Activated CD4-positive, alpha-beta T cell treated with anti-CD3 and anti-CD28 coated beads for 36 hours (primary cell): ENCODE results near the gene CNGB1. TPM values are rescaled to one million over a fixed set of nuclear protein-coding genes. Genes with fewer than 3 reads are reported as not detected.

ENCODE experiments used
- ATAC-seq: fragments of 200-7000 bp; cut with Tn5 transposase; one replicate; pipeline ENCODE4 v1.10.0; 2021; ENCODE audit warnings: mild to moderate bottlenecking, moderate library complexity
- CTCF ChIA-PET: fragments of 350-600 bp; sonication (Branson Sonifier 250); formaldehyde crosslinking; loops from one replicate; lab custom pipeline; 2021; ENCODE audit warnings: antibody characterized with exemption; lab: Charles Lee
- POLR2A ChIA-PET: fragments of 350-600 bp; sonication (Branson Sonifier 250); formaldehyde crosslinking; loops from one replicate; lab custom pipeline; 2021; ENCODE audit warnings: antibody characterized with exemption, inconsistent platforms; lab: Charles Lee
- DNase-seq: peaks from one replicate; pipeline ENCODE4 v3.0.0-alpha.2; 2020
- H3K27ac Mint-ChIP-seq: one replicate; pipeline ENCODE4 v1.8.0; 2021; ENCODE audit warnings: mixed read lengths
- H3K27me3 Mint-ChIP-seq: one replicate; pipeline ENCODE4 v1.8.0; 2021; ENCODE audit warnings: mixed read lengths
- H3K36me3 Mint-ChIP-seq: one replicate; pipeline ENCODE4 v1.8.0; 2021; ENCODE audit warnings: low read depth, mixed read lengths
- H3K4me1 Mint-ChIP-seq: one replicate; pipeline ENCODE4 v1.8.0; 2021; ENCODE audit warnings: mixed read lengths
- H3K4me3 Mint-ChIP-seq: one replicate; pipeline ENCODE4 v1.8.0; 2021; ENCODE audit warnings: mild to moderate bottlenecking, moderate library complexity, mixed read lengths
- H3K9me3 Mint-ChIP-seq: one replicate; pipeline ENCODE4 v1.8.0; 2021; ENCODE audit warnings: low read depth, mixed read lengths
- intact Hi-C, 2 experiments: fragments of 100-400 bp; cut with DNase I in 1 of 2; cut with micrococcal nuclease in 1 of 2; formaldehyde crosslinking; loops; one replicate each; pipeline versions ENCODE4 v1.14.2 to v1.15.1; 2022 to 2024; cut with DNase I, micrococcal nuclease
- total RNA-seq, 2 experiments: library from RNA; stranded (reverse); gene quantifications; one replicate each; pipeline ENCODE4 v1.2.3, GENCODE V29; 2021

Gene CNGB1
- total RNA-seq, 2 experiments from 2014 or later = not detected

GRCh38 chr16:57997528-57998265 is 26.8 kb upstream of the CNGB1 start:
- no peak for DNase-seq
- ChIA-PET CTCF (interaction anchor here (1.0 to 1.9 kb wide), 3 partner anchors 11 to 238 kb away, joined by 3 to 9 read pairs (median 3); no protein-coding TSS in a partner anchor), POLR2A (no interaction called here)
- intact Hi-C loops = loop anchor here in 1 of 2 experiments (5.0 to 10.0 kb wide), 2 partner anchors 193 to 420 kb away; partner anchors contain the start of gene KIFC3
- Mint-ChIP-seq H3K27me3 (no peaks in the 10 kb centered on the region), H3K4me1 (peaks cover 51% of the 10 kb centered on the region), H3K4me3 (peak overlapping the region; percentile 74), H3K36me3 (peaks cover 13% of the 10 kb centered on the region), H3K27ac (peak overlapping the region; percentile 47), H3K9me3 (no peaks in the 10 kb centered on the region)
- ATAC-seq = no peak

GRCh38 chr16:57997176-57997527 is 26.2 kb upstream of the CNGB1 start:
- intact Hi-C loops = loop anchor here in 1 of 2 experiments (5.0 to 10.0 kb wide), 2 partner anchors 192 to 420 kb away; partner anchors contain the start of gene KIFC3
- Mint-ChIP-seq H3K9me3 (no peaks in the 10 kb centered on the region), H3K36me3 (peaks cover 11% of the 10 kb centered on the region), H3K27me3 (no peaks in the 10 kb centered on the region), H3K4me1 (peaks cover 46% of the 10 kb centered on the region), H3K27ac (no peak overlapping the region), H3K4me3 (no peak overlapping the region)
- DNase-seq (no peak), ATAC-seq (no peak)
- ChIA-PET CTCF (interaction anchor here (1.0 kb wide), 2 partner anchors 10 to 237 kb away, joined by 3 read pairs; no protein-coding TSS in a partner anchor), POLR2A (no interaction called here)

GRCh38 chr16:57996406-57997175 is 25.7 kb upstream of the CNGB1 start:
- peaks cover 11% of the 10 kb centered on the region for H3K36me3 Mint-ChIP-seq

GRCh38 chr16:57995721-57996405 is 24.9 kb upstream of the CNGB1 start:
- no peak for DNase-seq
- Mint-ChIP-seq H3K36me3 (peaks cover 11% of the 10 kb centered on the region), H3K4me1 (peaks cover 38% of the 10 kb centered on the region), H3K9me3 (no peaks in the 10 kb centered on the region), H3K27me3 (no peaks in the 10 kb centered on the region), H3K4me3 (no peak overlapping the region), H3K27ac (no peak overlapping the region)
- intact Hi-C loops = loop anchor here in 1 of 2 experiments (5.0 to 10.0 kb wide), 2 partner anchors 191 to 419 kb away; partner anchors contain the start of gene KIFC3
- no peak for ATAC-seq
- POLR2A ChIA-PET = no interaction called here
- CTCF ChIA-PET = interaction anchor here (0.6 to 1.2 kb wide), 3 partner anchors 9 to 395 kb away, joined by 3 to 4 read pairs (median 3); no protein-coding TSS in a partner anchor

More at GRCh38 chr16:57996406-57997175, 25.7 kb upstream of the CNGB1 start:
- ChIA-PET POLR2A (no interaction called here), CTCF (interaction anchor here (0.6 to 1.2 kb wide), 3 partner anchors 9 to 237 kb away, joined by 3 to 4 read pairs (median 3); no protein-coding TSS in a partner anchor)
- H3K4me1 Mint-ChIP-seq = peaks cover 40% of the 10 kb centered on the region
- no peak for ATAC-seq
- no peaks in the 10 kb centered on the region for H3K9me3 Mint-ChIP-seq
- no peak overlapping the region for H3K4me3 Mint-ChIP-seq
- no peak for DNase-seq
- intact Hi-C loops = loop anchor here in 1 of 2 experiments (5.0 to 10.0 kb wide), 2 partner anchors 192 to 419 kb away; partner anchors contain the start of gene KIFC3
- H3K27me3 Mint-ChIP-seq = no peaks in the 10 kb centered on the region
- H3K27ac Mint-ChIP-seq = no peak overlapping the region

GRCh38 chr16:57994778-57995177 is 23.9 kb upstream of the CNGB1 start:
- intact Hi-C loops = loop anchor here in 1 of 2 experiments (5.0 to 10.0 kb wide), 2 partner anchors 190 to 417 kb away; partner anchors contain the start of gene KIFC3

GRCh38 chr16:57994361-57994760 is 23.4 kb upstream of the CNGB1 start:
- ChIA-PET CTCF (interaction anchor here (0.5 to 0.7 kb wide), 3 partner anchors 133 to 607 kb away, joined by 3 to 4 read pairs (median 3); no protein-coding TSS in a partner anchor), POLR2A (no interaction called here)
- intact Hi-C loops = loop anchor here in 1 of 2 experiments (10.0 kb wide), 1 partner anchor 190 kb away; the partner anchor contains the start of gene KIFC3
- H3K9me3 Mint-ChIP-seq = no peaks in the 10 kb centered on the region
- ATAC-seq (no peak), DNase-seq (no peak)
- H3K36me3 Mint-ChIP-seq = peaks cover 11% of the 10 kb centered on the region
- H3K4me3 Mint-ChIP-seq = no peak overlapping the region
- peaks cover 38% of the 10 kb centered on the region for H3K4me1 Mint-ChIP-seq
- H3K27ac Mint-ChIP-seq = no peak overlapping the region
- H3K27me3 Mint-ChIP-seq = no peaks in the 10 kb centered on the region

More at GRCh38 chr16:57994778-57995177, 23.9 kb upstream of the CNGB1 start:
- no peak overlapping the region for H3K27ac Mint-ChIP-seq
- peaks cover 11% of the 10 kb centered on the region for H3K36me3 Mint-ChIP-seq
- no peaks in the 10 kb centered on the region for H3K9me3 Mint-ChIP-seq
- peaks cover 38% of the 10 kb centered on the region for H3K4me1 Mint-ChIP-seq
- DNase-seq (peak; percentile 66), ATAC-seq (peak; percentile 35)
- POLR2A ChIA-PET = no interaction called here
- CTCF ChIA-PET = interaction anchor here (0.5 to 0.7 kb wide), 2 partner anchors 133 to 606 kb away, joined by 3 read pairs; no protein-coding TSS in a partner anchor
- no peak overlapping the region for H3K4me3 Mint-ChIP-seq
- no peaks in the 10 kb centered on the region for H3K27me3 Mint-ChIP-seq

- DNase-seq (no peak), ATAC-seq (no peak)
- Mint-ChIP-seq H3K4me1 (peaks cover 33% of the 10 kb centered on the region), H3K9me3 (no peaks in the 10 kb centered on the region), H3K27ac (no peak overlapping the region), H3K4me3 (no peak overlapping the region), H3K36me3 (peaks cover 11% of the 10 kb centered on the region), H3K27me3 (no peaks in the 10 kb centered on the region)
- CTCF ChIA-PET = interaction anchor here (0.5 kb wide), 1 partner anchor 174 kb away, joined by 4 read pairs; no protein-coding TSS in a partner anchor
- intact Hi-C loops = loop anchor here in 1 of 2 experiments (10.0 kb wide), 1 partner anchor 189 kb away; the partner anchor contains the start of gene KIFC3
- POLR2A ChIA-PET = no interaction called here
These were observed 23.0 kb upstream of the CNGB1 start for GRCh38 chr16:57993897-57994296.

GRCh38 chr16:57993438-57993837 is 22.5 kb upstream of the CNGB1 start:
- Mint-ChIP-seq H3K4me3 (no peak overlapping the region), H3K27ac (no peak overlapping the region), H3K9me3 (no peaks in the 10 kb centered on the region), H3K4me1 (peaks cover 28% of the 10 kb centered on the region), H3K36me3 (peaks cover 11% of the 10 kb centered on the region), H3K27me3 (no peaks in the 10 kb centered on the region)
- ChIA-PET CTCF (no interaction called here), POLR2A (no interaction called here)
- no peak for ATAC-seq
- intact Hi-C loops = loop anchor here in 1 of 2 experiments (10.0 kb wide), 1 partner anchor 189 kb away; the partner anchor contains the start of gene KIFC3
- DNase-seq = no peak

- no peaks in the 10 kb centered on the region for H3K27me3 Mint-ChIP-seq
- ChIA-PET CTCF (interaction anchor here (1.5 to 1.6 kb wide), 2 partner anchors 9 to 15 kb away, joined by 3 to 5 read pairs; partner anchors contain the start of gene USB1), POLR2A (no interaction called here)
- no peak for ATAC-seq
- peaks cover 4% of the 10 kb centered on the region for H3K36me3 Mint-ChIP-seq
- peaks cover 17% of the 10 kb centered on the region for H3K4me1 Mint-ChIP-seq
- no peak overlapping the region for H3K27ac Mint-ChIP-seq
- no peak overlapping the region for H3K4me3 Mint-ChIP-seq
- H3K9me3 Mint-ChIP-seq = no peaks in the 10 kb centered on the region
- no peak for DNase-seq
- intact Hi-C loops = loop anchor here in 1 of 2 experiments (10.0 kb wide), 1 partner anchor 187 kb away; the partner anchor contains the start of gene KIFC3
These were observed 21.2 kb upstream of the CNGB1 start for GRCh38 chr16:57992084-57992483.

- CTCF ChIA-PET = interaction anchor here (1.5 to 1.6 kb wide), 2 partner anchors 9 to 15 kb away, joined by 3 to 5 read pairs; partner anchors contain the start of gene USB1
- Mint-ChIP-seq H3K27ac (no peak overlapping the region), H3K4me1 (peaks cover 16% of the 10 kb centered on the region), H3K27me3 (no peaks in the 10 kb centered on the region), H3K9me3 (no peaks in the 10 kb centered on the region), H3K4me3 (no peak overlapping the region), H3K36me3 (peaks cover 2% of the 10 kb centered on the region)
- DNase-seq = no peak
- POLR2A ChIA-PET = no interaction called here
- intact Hi-C loops = loop anchor here in 1 of 2 experiments (10.0 kb wide), 1 partner anchor 187 kb away; the partner anchor contains the start of gene KIFC3
- no peak for ATAC-seq
These were observed 20.7 kb upstream of the CNGB1 start for GRCh38 chr16:57991551-57992059.
